Stomach (tissue), 9 donors: ENCODE data around the gene KDM3B. TPM values are rescaled to one million over a fixed set of nuclear protein-coding genes. Genes with fewer than 3 reads are reported as not detected.
"Not testable (repeated sequence)": the region's sequence is repeated elsewhere in the genome, so short reads cannot be mapped to it uniquely, and the experiment has no call there.

Experiments used
- DNase-seq, 2 donors: peaks; one replicate each; pipeline versions ENCODE4 v3.0.0 to v3.0.0-alpha.2; 2013 to 2019
- H3K27ac ChIP-seq, 5 donors: fragments of 200-600 bp in 4 of 5; sonication (generic) in 4 of 5; one replicate each; pipeline ENCODE4 v1.5.1; 2013 to 2019; ENCODE audit warnings: mild to moderate bottlenecking in 1 of 5, moderate library complexity in 1 of 5
- H3K27me3 ChIP-seq, 3 donors: fragments of 200-600 bp; sonication (generic); one replicate each; pipeline ENCODE4 v1.5.1; 2017 to 2019; ENCODE audit warnings: mixed run types in 1 of 3
- H3K36me3 ChIP-seq, 4 donors: fragments of 200-600 bp; sonication (generic); 1 replicate in 3 of 4; 2 replicates in 1 of 4; pipeline ENCODE4 v1.5.1; 2016 to 2019
- H3K4me1 ChIP-seq, 4 donors: fragments of 200-600 bp; sonication (generic); one replicate each; pipeline ENCODE4 v1.5.1; 2016 to 2019
- H3K4me3 ChIP-seq, 4 donors: fragments of 200-600 bp; sonication (generic) in 3 of 4; one replicate each; pipeline ENCODE4 v1.5.1; 2016 to 2019; ENCODE audit warnings: mild to moderate bottlenecking in 1 of 4
- H3K9me3 ChIP-seq, 4 donors: fragments of 200-600 bp; sonication (generic); one replicate each; pipeline ENCODE4 v1.5.1; 2016 to 2019
- EP300 ChIP-seq: sonication (generic); formaldehyde crosslinking; IDR thresholded peaks from one replicate; pipeline ENCODE4 v1.6.1; 2017; ENCODE audit warnings: antibody characterized with exemption
- POLR2A ChIP-seq, 4 donors: fragments of 450-650 bp; IDR thresholded peaks; one replicate each; pipeline ENCODE4 v1.6.1; 2016; ENCODE audit warnings: antibody characterized with exemption in 4 of 4, control low read depth in 2 of 4, mild to moderate bottlenecking in 1 of 4, moderate library complexity in 1 of 4
- POLR2AphosphoS5 ChIP-seq, 3 donors: sonication (generic); formaldehyde crosslinking; IDR thresholded peaks; one replicate each; pipeline ENCODE4 v1.6.1; 2016; ENCODE audit warnings: antibody characterized with exemption in 3 of 3
- WGBS, 5 donors: extraction: QIAGEN DNeasy Blood & Tissue Kit in 3 of 5; methylation state at CpG; one replicate each; pipeline versions ENCODE4 v1.1.5 to v1.1.7; 2013 to 2018; 5-methylcytosine and 5-hydroxymethylcytosine counted together
- intact Hi-C: fragments of 100-400 bp; cut with DNase I; formaldehyde crosslinking; loops from one replicate; pipeline ENCODE4 v1.15.1; 2023; ENCODE audit warnings: low total_unique reads
- polyA plus RNA-seq, 3 donors: library from polyadenylated mRNA; stranded (reverse); fragments of 200-250 nt; gene quantifications; one replicate each; pipeline ENCODE4 v1.2.3, GENCODE V29; 2013
- total RNA-seq, 5 donors: library from RNA; depleted of rRNA; stranded (reverse); fragments of >200 nt; gene quantifications; one replicate each; pipeline versions ENCODE4 v1.1.0 to v1.2.3, GENCODE V29; 2014 to 2016
- TF ChIP-seq, protein P1 (sequence below), 7 experiments: fragments of 450-650 bp in 4 of 7; fragments of 200-600 bp in 3 of 7; sonication (generic) in 3 of 7; IDR thresholded peaks; one replicate each; pipeline ENCODE4 v1.5.1; 2016 to 2019; ENCODE audit warnings: antibody characterized with exemption in 7 of 7, control low read depth in 2 of 7, mild to moderate bottlenecking in 1 of 7
- donor health status: healthy with polysubstance abuse.
- donor health status: Bipolar disorder and iron deficiency.
- donor health status: healthy.

The KDM3B gene
- total and polyA plus RNA-seq, 8 donors: 12.6 to 107 (median 51.0) TPM

DNA sequence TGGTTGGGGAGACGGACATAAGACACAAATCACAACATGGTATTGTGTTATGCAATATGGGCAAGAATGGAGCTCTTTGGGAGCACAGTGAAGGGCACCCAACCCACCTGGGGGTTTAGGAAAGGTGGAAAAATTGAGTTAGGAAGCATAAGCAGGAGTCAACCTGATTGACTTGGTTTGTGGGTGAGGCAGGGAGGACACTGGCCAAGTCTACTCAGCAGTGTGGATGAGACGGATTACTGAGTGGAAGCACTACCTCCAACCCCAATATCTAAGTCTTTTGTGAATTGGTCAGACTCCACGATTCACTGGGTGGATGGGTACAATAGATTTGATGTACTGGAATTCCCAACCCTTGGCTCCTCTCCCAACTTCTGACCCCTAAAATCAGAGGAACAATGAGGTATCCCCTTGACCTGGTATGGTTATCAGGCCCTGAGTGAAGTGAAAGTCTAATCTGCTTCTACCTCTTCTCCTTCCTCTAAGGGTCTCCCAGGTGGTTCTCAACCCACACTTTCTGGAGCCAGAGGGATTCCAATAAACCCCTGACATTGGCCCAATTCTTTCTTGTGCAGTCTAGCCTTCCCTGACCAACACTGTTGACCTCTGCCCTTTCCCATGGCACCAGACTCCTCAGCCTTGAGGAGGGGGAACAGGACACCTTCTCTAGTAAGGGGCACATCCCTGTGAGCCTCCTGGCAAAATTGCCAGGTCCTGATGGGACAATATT is 118.0 kb downstream of the KDM3B start:
- no peaks in the 10 kb centered on the region for H3K27me3 ChIP-seq
- TF ChIP-seq POLR2AphosphoS5 (IDR thresholded peaks at IDR 0.05) (peak in 2 of 3 donors; percentile 61 to 69), POLR2A (IDR thresholded peaks at IDR 0.05) (peak in 1 of 4 donors; percentile 64)
- TF ChIP-seq, protein P1, sequence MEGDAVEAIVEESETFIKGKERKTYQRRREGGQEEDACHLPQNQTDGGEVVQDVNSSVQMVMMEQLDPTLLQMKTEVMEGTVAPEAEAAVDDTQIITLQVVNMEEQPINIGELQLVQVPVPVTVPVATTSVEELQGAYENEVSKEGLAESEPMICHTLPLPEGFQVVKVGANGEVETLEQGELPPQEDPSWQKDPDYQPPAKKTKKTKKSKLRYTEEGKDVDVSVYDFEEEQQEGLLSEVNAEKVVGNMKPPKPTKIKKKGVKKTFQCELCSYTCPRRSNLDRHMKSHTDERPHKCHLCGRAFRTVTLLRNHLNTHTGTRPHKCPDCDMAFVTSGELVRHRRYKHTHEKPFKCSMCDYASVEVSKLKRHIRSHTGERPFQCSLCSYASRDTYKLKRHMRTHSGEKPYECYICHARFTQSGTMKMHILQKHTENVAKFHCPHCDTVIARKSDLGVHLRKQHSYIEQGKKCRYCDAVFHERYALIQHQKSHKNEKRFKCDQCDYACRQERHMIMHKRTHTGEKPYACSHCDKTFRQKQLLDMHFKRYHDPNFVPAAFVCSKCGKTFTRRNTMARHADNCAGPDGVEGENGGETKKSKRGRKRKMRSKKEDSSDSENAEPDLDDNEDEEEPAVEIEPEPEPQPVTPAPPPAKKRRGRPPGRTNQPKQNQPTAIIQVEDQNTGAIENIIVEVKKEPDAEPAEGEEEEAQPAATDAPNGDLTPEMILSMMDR (IDR thresholded peaks at IDR 0.05): no peak
- peaks cover 0 to 18% (median 13%) of the 10 kb centered on the region in 4 donors for H3K36me3 ChIP-seq
- no peak overlapping the region for H3K27ac ChIP-seq
- WGBS, 5 donors: 68 to 89% (median 73%) methylated on average over 3 of the region's 3 CpGs
- intact Hi-C loops: no loop called here
- no peak overlapping the region for H3K4me3 ChIP-seq
- DNase-seq: no peak
- peaks cover 6 to 29% (median 27%) of the 10 kb centered on the region in 4 donors for H3K4me1 ChIP-seq
- H3K9me3 ChIP-seq: no peaks in the 10 kb centered on the region

DNA sequence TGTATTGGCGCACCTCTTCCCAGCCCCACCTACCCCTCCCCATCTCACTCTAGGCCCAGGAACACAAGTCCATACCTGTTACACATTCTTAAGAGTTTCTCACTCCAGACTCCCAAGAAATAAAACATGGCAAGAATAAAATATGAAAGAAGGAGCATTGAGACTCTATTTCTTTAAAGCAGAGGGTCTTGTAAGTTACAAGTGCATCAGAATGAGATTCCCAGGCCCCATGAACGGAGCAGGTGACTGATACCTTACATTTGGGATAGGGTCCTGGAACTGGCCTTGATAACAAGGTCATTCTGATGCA is 118.5 kb downstream of the KDM3B start:
- no peak overlapping the region for H3K4me3 ChIP-seq
- peaks cover 3 to 25% (median 23%) of the 10 kb centered on the region in 4 donors for H3K4me1 ChIP-seq
- intact Hi-C loops: no loop called here
- H3K9me3 ChIP-seq: no peaks in the 10 kb centered on the region
- H3K36me3 ChIP-seq: peaks cover 0 to 18% (median 13%) of the 10 kb centered on the region in 4 donors
- H3K27me3 ChIP-seq: no peaks in the 10 kb centered on the region
- H3K27ac ChIP-seq: no peak overlapping the region
- 77 to 89% (median 83%) methylated on average over 2 of the region's 2 CpGs for WGBS, 5 donors
- TF ChIP-seq POLR2AphosphoS5 (IDR thresholded peaks at IDR 0.05) (peak in 1 of 3 donors; percentile 23), EP300 (no peak)
- no peak for DNase-seq

DNA sequence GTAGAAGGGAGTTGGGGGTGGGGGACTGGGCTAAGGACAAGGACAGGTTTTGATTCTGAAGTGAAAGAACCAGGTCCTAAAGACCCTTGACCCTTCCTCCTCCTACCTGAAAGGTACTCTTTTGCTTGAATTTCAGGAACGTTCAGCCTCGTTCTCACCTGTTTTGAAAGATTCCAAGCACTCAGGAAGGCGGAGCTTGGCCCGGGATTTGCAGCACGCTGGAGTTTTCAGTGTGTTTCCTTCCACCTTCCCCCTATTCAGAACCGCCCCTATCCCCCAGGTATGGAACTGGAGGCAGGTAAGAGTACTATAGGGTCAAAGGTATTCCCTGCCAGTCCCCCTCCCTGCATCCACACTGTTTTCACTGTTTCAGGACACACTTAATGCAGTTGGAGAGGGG is 119.9 kb downstream of the KDM3B start:
- Histone ChIP-seq H3K4me1 (peaks cover 0 to 12% (median 9%) of the 10 kb centered on the region in 4 donors), H3K27ac (no peak overlapping the region), H3K27me3 (no peaks in the 10 kb centered on the region), H3K36me3 (peaks cover 0 to 10% (median 9%) of the 10 kb centered on the region in 4 donors), H3K4me3 (no peak overlapping the region), H3K9me3 (no peaks in the 10 kb centered on the region)
- DNase-seq: no peak
- WGBS, 5 donors: 26 to 48% (median 27%) methylated on average over 6 of the region's 6 CpGs
- intact Hi-C loops: no loop called here
- TF ChIP-seq POLR2AphosphoS5 (IDR thresholded peaks at IDR 0.05): peak in 1 of 3 donors; percentile 72
- TF ChIP-seq EP300: no peak

- H3K27ac ChIP-seq, H3K9me3 ChIP-seq, H3K4me3 ChIP-seq, DNase-seq, H3K27me3 ChIP-seq, intact Hi-C loops, H3K36me3 ChIP-seq, H3K4me1 ChIP-seq: not testable (repeated sequence)
- TF ChIP-seq POLR2AphosphoS5 (IDR thresholded peaks at IDR 0.05): peak in 1 of 3 donors; percentile 23
- 90 to 95% (median 95%) methylated on average over 5 of the region's 5 CpGs for WGBS, 5 donors
Measured at GRCh38 chr5:138473151-138473550, 120.7 kb downstream of the KDM3B start.

DNA sequence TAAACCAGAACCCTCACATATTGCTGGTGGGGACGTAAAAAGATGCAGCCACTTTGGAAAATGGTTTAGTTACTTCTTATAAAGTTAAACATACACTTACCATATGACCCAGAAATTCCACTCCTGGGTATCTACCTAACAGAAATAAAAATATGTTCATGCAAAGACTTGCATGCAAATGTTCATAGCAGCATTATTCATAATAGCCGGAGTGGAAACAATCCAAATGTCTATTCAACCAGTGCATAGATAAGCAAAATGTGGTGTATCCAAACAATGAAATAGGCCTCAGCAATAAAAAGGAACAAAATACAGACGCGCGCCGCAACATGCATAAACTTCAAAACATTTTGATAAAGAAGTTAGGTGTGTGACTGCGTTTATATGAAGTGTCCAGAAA is 124.4 kb downstream of the KDM3B start:
- no peaks in the 10 kb centered on the region for H3K4me1 ChIP-seq
- intact Hi-C loops: no loop called here
- 71 to 78% (median 75%) methylated on average over 7 of the region's 7 CpGs for WGBS, 5 donors
- H3K4me3 ChIP-seq: no peak overlapping the region
- no peak for DNase-seq
- H3K9me3 ChIP-seq: no peaks in the 10 kb centered on the region
- H3K27me3 ChIP-seq: no peaks in the 10 kb centered on the region
- TF ChIP-seq, protein P1 (IDR thresholded peaks at IDR 0.05): no peak
- TF ChIP-seq EP300 (no peak), POLR2AphosphoS5 (IDR thresholded peaks at IDR 0.05) (no peak), POLR2A (IDR thresholded peaks at IDR 0.05) (no peak)
- H3K27ac ChIP-seq: no peak overlapping the region
- H3K36me3 ChIP-seq: no peaks in the 10 kb centered on the region

GRCh38 chr5:138482638-138483037 is 130.2 kb downstream of the KDM3B start:
- Histone ChIP-seq H3K27ac (no peak overlapping the region), H3K4me3 (no peak overlapping the region), H3K9me3 (no peaks in the 10 kb centered on the region), H3K27me3 (no peaks in the 10 kb centered on the region), H3K36me3 (no peaks in the 10 kb centered on the region), H3K4me1 (no peaks in the 10 kb centered on the region)
- DNase-seq: peak in 1 of 2 donors; percentile 53
- 38 to 60% (median 55%) methylated on average over 4 of the region's 4 CpGs for WGBS, 5 donors
- intact Hi-C loops: no loop called here
- TF ChIP-seq, protein P1 (IDR thresholded peaks at IDR 0.05): no peak
- peak in 1 of 3 donors; percentile 8 for TF ChIP-seq POLR2AphosphoS5 (IDR thresholded peaks at IDR 0.05)
